DMS53 (cell line): ENCODE data around the gene CCDC184.

Source experiments
- DNase-seq: peaks from one replicate; lab custom pipeline; 2025; lab: John Stamatoyannopoulos, UW

The CCDC184 gene

GRCh38 chr12:48179466-48179865 lies 4.0 kb upstream of the CCDC184 start:
- no peak for DNase-seq

- no peak for DNase-seq
Measured at GRCh38 chr12:48180424-48180823, 3.0 kb upstream of the CCDC184 start.

GRCh38 chr12:48180857-48181495 lies 2.5 kb upstream of the CCDC184 start:
- no peak for DNase-seq

- peak; percentile 66 for DNase-seq
Measured at GRCh38 chr12:48182631-48183030, 813 bp upstream of the CCDC184 start.

- peak; percentile 87 for DNase-seq
Measured at GRCh38 chr12:48183876-48184548, 568 bp downstream of the CCDC184 start.

GRCh38 chr12:48184549-48184922 lies 1.1 kb downstream of the CCDC184 start:
- no peak for DNase-seq

- peak; percentile 32 for DNase-seq
Measured at GRCh38 chr12:48185181-48185919, 1.9 kb downstream of the CCDC184 start.

GRCh38 chr12:48187916-48188695 lies 4.7 kb downstream of the CCDC184 start:
- DNase-seq: no peak

GRCh38 chr12:48189331-48190125 lies 6.1 kb downstream of the CCDC184 start:
- DNase-seq: peak; percentile 92

GRCh38 chr12:48191096-48191495 lies 7.7 kb downstream of the CCDC184 start:
- DNase-seq: no peak

GRCh38 chr12:48192861-48193260 lies 9.4 kb downstream of the CCDC184 start:
- DNase-seq: no peak

GRCh38 chr12:48193623-48194022 lies 10.2 kb downstream of the CCDC184 start:
- DNase-seq: peak; percentile 80

- no peak for DNase-seq
Measured at GRCh38 chr12:48194799-48195201, 11.4 kb downstream of the CCDC184 start.

- peak; percentile 95 for DNase-seq
Measured at GRCh38 chr12:48197549-48197970, 14.1 kb downstream of the CCDC184 start.

- peak; percentile 100 for DNase-seq
Measured at GRCh38 chr12:48197971-48198671, 14.7 kb downstream of the CCDC184 start.

GRCh38 chr12:48198672-48198971 lies 15.2 kb downstream of the CCDC184 start:
- peak; percentile 84 for DNase-seq

- no peak for DNase-seq
Measured at GRCh38 chr12:48198985-48199384, 15.5 kb downstream of the CCDC184 start.

GRCh38 chr12:48199774-48200221 lies 16.4 kb downstream of the CCDC184 start:
- no peak for DNase-seq

GRCh38 chr12:48201091-48201490 lies 17.6 kb downstream of the CCDC184 start:
- no peak for DNase-seq

- no peak for DNase-seq
Measured at GRCh38 chr12:48201516-48201915, 18.1 kb downstream of the CCDC184 start.

- DNase-seq: no peak
Measured at GRCh38 chr12:48202766-48203165, 19.3 kb downstream of the CCDC184 start.
